Nephron progenitor cell (in vitro differentiated cells): ENCODE results near the gene SORBS1.
"Not testable (repeated sequence)": the region's sequence is repeated elsewhere in the genome, so short reads cannot be mapped to it uniquely, and the experiment has no call there.

Experiments
- DNase-seq: peaks from one replicate; pipeline ENCODE4 v3.0.0; 2021
- H3K27ac Mint-ChIP-seq: 2 replicates; pipeline ENCODE4 v1.8.0; 2021; ENCODE audit warnings: mild to moderate bottlenecking, moderate library complexity, mixed read lengths
- H3K27me3 Mint-ChIP-seq: 2 replicates; pipeline ENCODE4 v1.8.0; 2021; ENCODE audit warnings: mild to moderate bottlenecking, low read depth, mixed read lengths; ENCODE audit not compliant: poor library complexity
- H3K36me3 Mint-ChIP-seq: 2 replicates; pipeline ENCODE4 v1.8.0; 2021; ENCODE audit warnings: low read depth, mixed read lengths
- H3K4me1 Mint-ChIP-seq: 2 replicates; pipeline ENCODE4 v1.8.0; 2021; ENCODE audit warnings: mixed read lengths
- H3K4me3 Mint-ChIP-seq: 2 replicates; pipeline ENCODE4 v1.8.0; 2021; ENCODE audit warnings: mild to moderate bottlenecking, moderate library complexity, mixed read lengths
- H3K9me3 Mint-ChIP-seq: 2 replicates; pipeline ENCODE4 v1.8.0; 2021; ENCODE audit warnings: mild to moderate bottlenecking, moderate library complexity, mixed read lengths
- TF ChIP-seq, protein P1 (sequence below): fragments of 200-600 bp; sonication (generic); IDR thresholded peaks from 2 replicates; pipeline ENCODE4 v1.5.0; 2021; ENCODE audit warnings: antibody characterized with exemption

SORBS1 gene

DNA sequence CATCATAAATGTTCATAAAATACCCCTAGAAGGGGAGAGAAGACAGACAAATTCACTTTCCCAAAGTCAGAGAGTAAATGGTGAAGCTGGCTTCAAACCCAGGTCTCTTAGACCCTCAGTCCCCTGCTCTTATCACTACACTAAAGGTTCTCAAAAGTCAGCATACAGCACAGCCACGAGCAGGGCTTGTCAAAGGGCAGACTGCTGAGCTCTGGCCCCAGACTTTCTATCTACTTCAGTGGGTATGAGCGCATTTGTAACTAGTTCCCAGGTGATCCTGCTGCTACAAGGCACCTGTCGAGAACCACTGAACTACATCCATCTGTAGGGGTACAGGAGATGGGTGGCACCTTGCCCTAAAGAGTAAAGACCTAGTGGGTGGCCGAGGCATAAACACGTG is 91.5 kb downstream of the SORBS1 start:
- Mint-ChIP-seq H3K4me1 (peaks cover 79% of the 10 kb centered on the region), H3K9me3 (no peaks in the 10 kb centered on the region)
- DNase-seq, result no peak

DNA sequence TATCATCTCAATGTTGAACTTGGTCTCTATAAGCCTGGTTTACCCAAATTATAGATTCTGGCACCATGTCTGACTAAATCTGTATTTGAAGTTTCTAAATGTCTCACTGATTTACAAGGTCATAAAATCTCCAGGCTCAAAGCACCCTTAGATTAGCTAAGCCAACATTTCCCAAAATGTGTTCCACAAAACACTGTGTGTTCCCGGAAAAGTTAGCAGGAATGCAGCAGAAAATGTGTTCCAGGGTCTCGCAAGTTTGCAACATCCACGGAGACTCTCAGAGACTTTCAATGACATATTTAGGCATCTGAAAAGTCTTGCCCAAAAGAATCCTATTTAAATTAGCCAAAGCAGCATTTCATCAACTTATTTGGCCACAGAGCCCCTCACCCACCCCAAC is 91.9 kb downstream of the SORBS1 start:
- Mint-ChIP-seq H3K4me3 (no peak overlapping the region), H3K27me3 (no peaks in the 10 kb centered on the region), H3K4me1 (peaks cover 79% of the 10 kb centered on the region), H3K9me3 (no peaks in the 10 kb centered on the region), H3K27ac (peak overlapping the region; percentile 37), H3K36me3 (no peaks in the 10 kb centered on the region)
- TF ChIP-seq, protein P1, sequence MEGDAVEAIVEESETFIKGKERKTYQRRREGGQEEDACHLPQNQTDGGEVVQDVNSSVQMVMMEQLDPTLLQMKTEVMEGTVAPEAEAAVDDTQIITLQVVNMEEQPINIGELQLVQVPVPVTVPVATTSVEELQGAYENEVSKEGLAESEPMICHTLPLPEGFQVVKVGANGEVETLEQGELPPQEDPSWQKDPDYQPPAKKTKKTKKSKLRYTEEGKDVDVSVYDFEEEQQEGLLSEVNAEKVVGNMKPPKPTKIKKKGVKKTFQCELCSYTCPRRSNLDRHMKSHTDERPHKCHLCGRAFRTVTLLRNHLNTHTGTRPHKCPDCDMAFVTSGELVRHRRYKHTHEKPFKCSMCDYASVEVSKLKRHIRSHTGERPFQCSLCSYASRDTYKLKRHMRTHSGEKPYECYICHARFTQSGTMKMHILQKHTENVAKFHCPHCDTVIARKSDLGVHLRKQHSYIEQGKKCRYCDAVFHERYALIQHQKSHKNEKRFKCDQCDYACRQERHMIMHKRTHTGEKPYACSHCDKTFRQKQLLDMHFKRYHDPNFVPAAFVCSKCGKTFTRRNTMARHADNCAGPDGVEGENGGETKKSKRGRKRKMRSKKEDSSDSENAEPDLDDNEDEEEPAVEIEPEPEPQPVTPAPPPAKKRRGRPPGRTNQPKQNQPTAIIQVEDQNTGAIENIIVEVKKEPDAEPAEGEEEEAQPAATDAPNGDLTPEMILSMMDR, result no peak
- DNase-seq, result no peak

More for the DNA sequence above, 91.5 kb downstream of the SORBS1 start:
- Mint-ChIP-seq H3K27ac (peak overlapping the region; percentile 37), H3K27me3 (no peaks in the 10 kb centered on the region), H3K36me3 (no peaks in the 10 kb centered on the region), H3K4me3 (no peak overlapping the region)
- TF ChIP-seq, protein P1, result no peak

DNA sequence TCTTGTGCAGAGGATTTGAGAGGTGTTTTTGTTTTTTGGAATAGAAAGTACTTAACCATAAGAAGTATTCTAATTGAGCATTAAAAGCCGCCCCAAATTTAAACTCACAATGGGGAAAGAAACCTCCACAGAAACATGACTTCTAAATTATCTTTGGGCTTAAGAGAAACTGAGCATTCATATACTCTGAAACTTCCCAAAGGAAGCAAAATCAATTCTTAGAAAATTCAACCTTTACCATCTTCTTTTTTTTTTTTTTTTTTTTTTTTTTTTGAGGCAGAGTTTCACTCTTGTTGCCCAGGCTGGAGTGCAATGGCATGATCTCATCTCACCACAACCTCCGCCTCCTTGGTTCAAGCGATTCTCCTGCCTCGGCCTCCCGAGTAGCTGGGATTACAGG is 93.5 kb downstream of the SORBS1 start:
- DNase-seq, H3K36me3 Mint-ChIP-seq, H3K9me3 Mint-ChIP-seq, H3K27me3 Mint-ChIP-seq: not testable (repeated sequence)
- peak overlapping the region; percentile 73 for H3K27ac Mint-ChIP-seq
- H3K4me3 Mint-ChIP-seq, result peak overlapping the region; percentile 54
- peaks cover 72% of the 10 kb centered on the region for H3K4me1 Mint-ChIP-seq

DNA sequence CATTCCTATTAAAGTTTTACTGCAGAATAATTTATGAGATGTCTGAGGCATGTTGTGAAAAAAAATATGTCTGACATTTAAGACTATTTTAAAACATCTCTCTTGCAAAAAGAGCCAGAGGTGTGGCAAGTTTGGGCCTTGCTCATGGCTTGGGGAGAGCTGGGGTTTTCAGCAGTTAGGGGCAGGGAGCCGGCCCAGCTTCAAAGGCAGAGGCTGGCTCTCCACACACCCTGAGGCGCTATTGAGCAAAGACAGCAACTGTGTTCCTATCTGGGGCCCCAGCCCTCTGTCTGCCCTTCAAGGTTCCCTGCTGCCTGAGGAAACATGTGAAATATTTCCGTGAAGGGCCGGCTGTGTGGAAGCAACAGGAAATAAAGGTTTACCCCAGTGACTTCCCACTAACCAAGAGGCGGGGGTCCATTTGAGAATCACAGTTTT is 94.0 kb downstream of the SORBS1 start:
- DNase-seq, result peak; percentile 56
- H3K4me3 Mint-ChIP-seq, result peak overlapping the region; percentile 54
- H3K27me3 Mint-ChIP-seq, result no peaks in the 10 kb centered on the region
- no peaks in the 10 kb centered on the region for H3K36me3 Mint-ChIP-seq
- TF ChIP-seq, protein P1, result no peak
- H3K27ac Mint-ChIP-seq, result peak overlapping the region; percentile 73
- no peaks in the 10 kb centered on the region for H3K9me3 Mint-ChIP-seq
- H3K4me1 Mint-ChIP-seq, result peaks cover 68% of the 10 kb centered on the region

DNA sequence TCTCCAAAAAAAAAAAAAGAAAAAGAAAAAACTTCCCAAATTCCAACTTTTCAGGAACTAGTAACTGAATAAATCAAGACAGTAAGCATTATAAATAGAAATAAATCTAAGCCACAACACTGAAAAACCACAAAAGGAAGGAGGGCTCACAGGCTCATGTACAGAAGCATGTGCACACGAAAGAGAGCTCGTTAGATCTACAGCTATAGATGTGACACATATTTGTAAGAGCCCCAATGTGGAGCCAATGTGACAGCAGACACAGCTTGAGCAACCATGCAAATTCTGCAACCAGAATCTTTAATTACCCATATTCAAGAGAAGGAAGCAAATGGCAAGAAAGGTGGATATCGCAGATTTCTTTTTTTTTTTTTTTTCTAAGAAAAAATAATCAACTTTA is 94.7 kb downstream of the SORBS1 start:
- Mint-ChIP-seq H3K27me3 (no peaks in the 10 kb centered on the region), H3K4me1 (peaks cover 60% of the 10 kb centered on the region), H3K27ac (no peak overlapping the region), H3K9me3 (no peaks in the 10 kb centered on the region), H3K36me3 (no peaks in the 10 kb centered on the region), H3K4me3 (no peak overlapping the region)
- DNase-seq, result no peak
- TF ChIP-seq, protein P1, result no peak

DNA sequence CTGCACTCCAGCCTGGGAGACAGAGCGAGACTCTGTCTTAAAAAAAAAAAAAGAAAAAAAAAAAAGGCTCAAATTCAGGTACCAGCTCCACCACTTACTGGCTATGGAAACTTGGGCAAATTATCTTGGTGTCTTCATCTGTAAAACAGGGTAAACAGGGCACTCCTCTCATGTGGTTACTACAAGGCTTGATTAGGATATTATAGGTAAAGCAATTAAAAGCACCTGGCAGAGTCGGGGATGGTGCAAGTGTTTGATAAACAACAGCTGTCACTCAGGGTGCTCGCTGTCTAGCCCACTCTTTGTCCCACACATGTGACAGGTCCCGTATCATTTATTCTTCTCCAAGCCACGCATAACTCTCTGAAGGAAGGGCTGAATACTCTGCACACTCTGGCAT is 96.9 kb downstream of the SORBS1 start:
- H3K9me3 Mint-ChIP-seq, result no peaks in the 10 kb centered on the region
- no peaks in the 10 kb centered on the region for H3K36me3 Mint-ChIP-seq
- DNase-seq, result no peak
- peak overlapping the region; percentile 42 for H3K27ac Mint-ChIP-seq
- H3K27me3 Mint-ChIP-seq, result no peaks in the 10 kb centered on the region
- no peak overlapping the region for H3K4me3 Mint-ChIP-seq
- H3K4me1 Mint-ChIP-seq, result peaks cover 49% of the 10 kb centered on the region
- TF ChIP-seq, protein P1, result no peak
